Endothelial cell of umbilical vein (primary cell): Measurements from ENCODE around the gene RER1. TPM values are rescaled to one million over a fixed set of nuclear protein-coding genes. Genes with fewer than 3 reads are reported as not detected.
A peak's percentile ranks its signal among the peaks of the same experiment; 100 is the strongest.

Experiments used
- BruUV-seq: library from RNA; stranded (reverse); fragments of 400-500 nt; replicated peaks from 2 replicates; lab custom pipeline; 2021; lab: Mats Ljungman, UMichigan
- CTCF ChIA-PET: fragments of 300-600, 350-600 bp; sonication (Branson Sonifier 250); formaldehyde crosslinking; loops from one replicate; lab custom pipeline; 2021; ENCODE audit warnings: antibody characterized with exemption, inconsistent platforms; lab: Charles Lee
- POLR2A ChIA-PET: fragments of 300-600, 350-600 bp; sonication (Branson Sonifier 250); formaldehyde crosslinking; loops from one replicate; lab custom pipeline; 2021; ENCODE audit warnings: antibody characterized with exemption, inconsistent platforms; lab: Charles Lee
- DNase-seq: peaks from one replicate; pipeline ENCODE4 v3.0.0-alpha.2; 2011; ENCODE audit warnings: low read depth, low spot score
- FAIRE-seq: peaks from 2 replicates; lab custom pipeline; 2011; peaks lifted over from hg19 to GRCh38; lab: Jason Lieb, UNC
- H2AFZ ChIP-seq: 2 replicates; pipeline ENCODE4 v1.6.0; 2012; ENCODE audit warnings: low read depth, low read length, control low read depth, inconsistent platforms
- H3K27ac ChIP-seq: 2 replicates; pipeline ENCODE4 v1.5.1; 2011; ENCODE audit warnings: low read depth, mild to moderate bottlenecking, control low read depth, low read length, moderate library complexity; ENCODE audit not compliant: insufficient read depth
- H3K27me3 ChIP-seq, 2 experiments: 2 replicates each; pipeline versions ENCODE4 v1.6.0 to v1.6.1; 2011; ENCODE audit warnings: low read length in 2 of 2, mixed read lengths in 1 of 2; ENCODE audit not compliant: control insufficient read depth in 2 of 2, insufficient read depth in 2 of 2
- H3K36me3 ChIP-seq, 2 experiments: 2 replicates in 1 of 2; 3 replicates in 1 of 2; pipeline ENCODE4 v1.5.1; 2011; ENCODE audit warnings: low read length in 2 of 2, mild to moderate bottlenecking in 1 of 2, moderate library complexity in 1 of 2; ENCODE audit not compliant: control insufficient read depth in 2 of 2, insufficient read depth in 2 of 2; ENCODE audit errors: extremely low read depth in 1 of 2
- H3K4me1 ChIP-seq: 3 replicates; pipeline ENCODE4 v1.5.1; 2011; ENCODE audit warnings: mild to moderate bottlenecking, low read length; ENCODE audit not compliant: control insufficient read depth, insufficient read depth; ENCODE audit errors: extremely low read depth
- H3K4me2 ChIP-seq: 2 replicates; pipeline ENCODE4 v1.6.1; 2011; ENCODE audit warnings: low read length, control low read depth, mixed read lengths; ENCODE audit not compliant: insufficient read depth
- H3K4me3 ChIP-seq, 3 experiments: fragments of 200-600 bp in 1 of 3; sonication (generic), shearing (Covaris generic) in 1 of 3; replicated peaks in 1 of 3; 2 replicates each; pipeline ENCODE4 v1.5.1; 2011 to 2016; ENCODE audit warnings: control low read depth in 3 of 3, low read length in 3 of 3, mild to moderate bottlenecking in 2 of 3, inconsistent platforms in 1 of 3, low read depth in 1 of 3, moderate library complexity in 1 of 3; ENCODE audit not compliant: insufficient read depth in 1 of 3
- H3K79me2 ChIP-seq: 2 replicates; pipeline ENCODE4 v1.6.0; 2012; ENCODE audit warnings: low read length, inconsistent platforms; ENCODE audit not compliant: control insufficient read depth, insufficient read depth
- H3K9ac ChIP-seq: replicated peaks from 2 replicates; pipeline ENCODE3; 2011; ENCODE audit warnings: low read length, control low read depth; ENCODE audit not compliant: insufficient read depth; ENCODE audit errors: extremely low read depth
- H3K9me1 ChIP-seq: replicated peaks from 3 replicates; pipeline ENCODE4 v1.6.0; 2011; ENCODE audit warnings: mild to moderate bottlenecking, low read length; ENCODE audit not compliant: control insufficient read depth, insufficient read depth; ENCODE audit errors: extremely low read depth
- H3K9me3 ChIP-seq: replicated peaks from 2 replicates; pipeline ENCODE4 v1.5.1; 2012; ENCODE audit warnings: low read length, inconsistent platforms; ENCODE audit not compliant: control insufficient read depth, insufficient read depth
- H4K20me1 ChIP-seq: replicated peaks from 2 replicates; pipeline ENCODE3; 2011; ENCODE audit warnings: mild to moderate bottlenecking, low read length; ENCODE audit not compliant: control insufficient read depth, insufficient read depth; ENCODE audit errors: extremely low read depth
- EZH2 ChIP-seq: IDR thresholded peaks from 2 replicates; pipeline ENCODE4 v1.6.1; 2012; ENCODE audit warnings: borderline replicate concordance, low read depth, mild to moderate bottlenecking, moderate library complexity, low read length, inconsistent platforms; ENCODE audit not compliant: severe bottlenecking
- FOS ChIP-seq: IDR thresholded peaks from 2 replicates; pipeline ENCODE4 v1.6.1; 2011; ENCODE audit warnings: mild to moderate bottlenecking, low read length, moderate library complexity, borderline replicate concordance; ENCODE audit not compliant: insufficient read depth
- GATA2 ChIP-seq: IDR thresholded peaks from 2 replicates; pipeline ENCODE4 v1.7.0; 2011; ENCODE audit warnings: low read depth, mild to moderate bottlenecking, moderate library complexity, mixed read lengths, low read length; ENCODE audit not compliant: insufficient read length, insufficient read depth
- JUN ChIP-seq: IDR thresholded peaks from 2 replicates; pipeline ENCODE4 v1.6.1; 2011; ENCODE audit warnings: borderline replicate concordance, low read depth; ENCODE audit not compliant: insufficient read length, insufficient read depth
- MYC ChIP-seq: IDR thresholded peaks from one replicate; pipeline ENCODE4 v1.6.1; 2011; ENCODE audit warnings: mild to moderate bottlenecking, low read depth, low read length
- POLR2A ChIP-seq: IDR thresholded peaks from 2 replicates; pipeline ENCODE4 v1.6.1; 2012; ENCODE audit warnings: low read depth, mild to moderate bottlenecking, control low read depth, low read length
- POLR2AphosphoS5 ChIP-seq: IDR thresholded peaks from 2 replicates; pipeline ENCODE4 v1.6.1; 2012; ENCODE audit warnings: low read depth, mild to moderate bottlenecking, control low read depth, low read length, moderate library complexity; ENCODE audit not compliant: insufficient read depth
- dilution Hi-C: fragments of 300-500 bp; cut with MboI; formaldehyde crosslinking; loops from one replicate; pipeline ENCODE4 v1.15.0; 2019; ENCODE audit warnings: low sequenced_read_pairs; ENCODE audit not compliant: extremely low pct_ligation_motif_present
- intact Hi-C: fragments of 100-400 bp; cut with micrococcal nuclease; formaldehyde crosslinking; loops from one replicate; pipeline ENCODE4 v1.10.0; 2022
- polyA plus RNA-seq, 4 experiments: library from polyadenylated mRNA; depleted of rRNA in 3 of 4; stranded (reverse) in 3 of 4; unstranded in 1 of 4; fragments of >200 nt; gene quantifications; 2 replicates each; pipeline versions ENCODE4 v1.2.1 to v1.2.3, GENCODE V29; 2011 to 2012; ENCODE audit warnings: missing spikeins in 1 of 4
- total RNA-seq: library from RNA; stranded (reverse); gene quantifications from 2 replicates; pipeline ENCODE4 v1.2.3, GENCODE V29; 2021
- TF ChIP-seq, protein P1 (sequence below), 2 donors: IDR thresholded peaks; 1 replicate in 1 of 2; 2 replicates in 1 of 2; pipeline ENCODE4 v1.5.1; 2011; ENCODE audit warnings: low read length in 2 of 2, mild to moderate bottlenecking in 2 of 2, moderate library complexity in 2 of 2, control low read depth in 1 of 2, inconsistent platforms in 1 of 2, low read depth in 1 of 2; ENCODE audit not compliant: insufficient read depth in 1 of 2; ENCODE audit errors: extremely low read depth in 1 of 2
- TF ChIP-seq, protein P2 (sequence below): IDR thresholded peaks from 2 replicates; pipeline ENCODE4 v1.6.1; 2011; ENCODE audit not compliant: insufficient read depth, insufficient read length

RER1 gene
- total and polyA plus RNA-seq, 2 donors (not counting 3 experiments of a cell fraction or from before 2014, with no cell fraction given), result 179 to 292 TPM

DNA sequence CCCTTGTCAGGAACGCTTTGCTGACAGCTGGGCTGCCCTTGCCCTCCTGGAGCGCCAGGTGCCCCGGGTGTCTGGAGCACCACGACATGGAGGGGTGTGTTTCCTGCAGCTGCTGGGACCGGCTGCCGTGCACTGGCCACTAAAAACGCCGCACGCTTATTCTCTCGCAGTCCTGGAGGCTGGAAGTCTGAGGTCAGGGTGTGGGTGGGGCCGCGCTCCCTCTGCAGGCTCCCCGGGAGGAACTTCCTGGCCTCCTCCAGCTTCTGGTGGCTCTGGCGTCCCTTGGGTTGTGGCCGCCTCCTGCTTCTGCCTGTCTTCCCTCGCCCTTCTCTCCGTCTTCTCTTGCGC, 56.4 kb downstream of the RER1 start:
- TF ChIP-seq, protein P1, sequence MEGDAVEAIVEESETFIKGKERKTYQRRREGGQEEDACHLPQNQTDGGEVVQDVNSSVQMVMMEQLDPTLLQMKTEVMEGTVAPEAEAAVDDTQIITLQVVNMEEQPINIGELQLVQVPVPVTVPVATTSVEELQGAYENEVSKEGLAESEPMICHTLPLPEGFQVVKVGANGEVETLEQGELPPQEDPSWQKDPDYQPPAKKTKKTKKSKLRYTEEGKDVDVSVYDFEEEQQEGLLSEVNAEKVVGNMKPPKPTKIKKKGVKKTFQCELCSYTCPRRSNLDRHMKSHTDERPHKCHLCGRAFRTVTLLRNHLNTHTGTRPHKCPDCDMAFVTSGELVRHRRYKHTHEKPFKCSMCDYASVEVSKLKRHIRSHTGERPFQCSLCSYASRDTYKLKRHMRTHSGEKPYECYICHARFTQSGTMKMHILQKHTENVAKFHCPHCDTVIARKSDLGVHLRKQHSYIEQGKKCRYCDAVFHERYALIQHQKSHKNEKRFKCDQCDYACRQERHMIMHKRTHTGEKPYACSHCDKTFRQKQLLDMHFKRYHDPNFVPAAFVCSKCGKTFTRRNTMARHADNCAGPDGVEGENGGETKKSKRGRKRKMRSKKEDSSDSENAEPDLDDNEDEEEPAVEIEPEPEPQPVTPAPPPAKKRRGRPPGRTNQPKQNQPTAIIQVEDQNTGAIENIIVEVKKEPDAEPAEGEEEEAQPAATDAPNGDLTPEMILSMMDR (IDR thresholded peaks at IDR 0.05; ENCODE audit: extremely low read depth in 1 of 2, insufficient read depth in 1 of 2, low read depth in 1 of 2, low read length in 2 of 2), result no peak
- TF ChIP-seq MYC, result no peak
- TF ChIP-seq EZH2, result no peak
- TF ChIP-seq FOS, result no peak
- no peak for TF ChIP-seq POLR2AphosphoS5
- TF ChIP-seq, protein P2, sequence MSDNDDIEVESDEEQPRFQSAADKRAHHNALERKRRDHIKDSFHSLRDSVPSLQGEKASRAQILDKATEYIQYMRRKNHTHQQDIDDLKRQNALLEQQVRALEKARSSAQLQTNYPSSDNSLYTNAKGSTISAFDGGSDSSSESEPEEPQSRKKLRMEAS, result no peak
- TF ChIP-seq POLR2A, result no peak
- TF ChIP-seq GATA2, result no peak
- TF ChIP-seq JUN, result no peak
- Histone ChIP-seq H3K4me3 (no peak overlapping the region), H2AFZ (peak overlapping the region; percentile 79), H3K9ac (no peak overlapping the region), H3K79me2 (no peaks in the 10 kb centered on the region), H3K4me2 (no peak overlapping the region), H3K9me3 (no peaks in the 10 kb centered on the region), H3K4me1 (peaks cover 27% of the 10 kb centered on the region), H3K9me1 (no peaks in the 10 kb centered on the region), H3K27me3 (peaks cover 0 to 6% of the 10 kb centered on the region in 2 experiments), H4K20me1 (no peaks in the 10 kb centered on the region), H3K27ac (no peak overlapping the region), H3K36me3 (no peaks in the 10 kb centered on the region)
- BruUV-seq, result no TSS peak
- POLR2A ChIA-PET, result no interaction called here
- CTCF ChIA-PET, result interaction anchor here (0.8 kb wide), 1 partner anchor 33 kb away, joined by 4 read pairs; no protein-coding TSS in a partner anchor
- dilution Hi-C loops (no loop called here), intact Hi-C loops (no loop called here)
- no peak for FAIRE-seq
- no peak for DNase-seq
